ENCODE data around the gene DNAJC12.

DNA sequence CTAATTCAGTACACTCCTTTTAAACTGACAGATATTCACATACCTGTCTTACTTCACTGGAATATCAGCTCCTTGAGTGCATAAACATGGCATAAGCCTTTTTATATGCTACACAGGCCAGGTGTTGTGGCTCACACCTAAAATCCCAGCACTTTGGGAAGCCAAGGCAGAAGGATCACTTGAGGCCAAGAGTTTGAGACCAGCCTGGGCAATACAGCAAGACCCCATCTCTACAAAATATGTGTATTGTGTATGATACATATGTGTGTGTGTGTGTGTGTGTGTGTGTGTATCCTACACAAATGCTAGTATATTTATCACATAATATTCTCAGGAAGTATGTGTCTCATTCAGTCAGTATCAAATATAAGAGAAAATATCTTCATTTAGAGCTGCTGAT, 45.3 kb downstream of the DNAJC12 start:
- TF ChIP-seq, protein P1, sequence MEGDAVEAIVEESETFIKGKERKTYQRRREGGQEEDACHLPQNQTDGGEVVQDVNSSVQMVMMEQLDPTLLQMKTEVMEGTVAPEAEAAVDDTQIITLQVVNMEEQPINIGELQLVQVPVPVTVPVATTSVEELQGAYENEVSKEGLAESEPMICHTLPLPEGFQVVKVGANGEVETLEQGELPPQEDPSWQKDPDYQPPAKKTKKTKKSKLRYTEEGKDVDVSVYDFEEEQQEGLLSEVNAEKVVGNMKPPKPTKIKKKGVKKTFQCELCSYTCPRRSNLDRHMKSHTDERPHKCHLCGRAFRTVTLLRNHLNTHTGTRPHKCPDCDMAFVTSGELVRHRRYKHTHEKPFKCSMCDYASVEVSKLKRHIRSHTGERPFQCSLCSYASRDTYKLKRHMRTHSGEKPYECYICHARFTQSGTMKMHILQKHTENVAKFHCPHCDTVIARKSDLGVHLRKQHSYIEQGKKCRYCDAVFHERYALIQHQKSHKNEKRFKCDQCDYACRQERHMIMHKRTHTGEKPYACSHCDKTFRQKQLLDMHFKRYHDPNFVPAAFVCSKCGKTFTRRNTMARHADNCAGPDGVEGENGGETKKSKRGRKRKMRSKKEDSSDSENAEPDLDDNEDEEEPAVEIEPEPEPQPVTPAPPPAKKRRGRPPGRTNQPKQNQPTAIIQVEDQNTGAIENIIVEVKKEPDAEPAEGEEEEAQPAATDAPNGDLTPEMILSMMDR (conservative IDR thresholded peaks at IDR 0.05; ENCODE audit: low read length): no peak
- no peak for TF ChIP-seq EZH2phosphoT487 (IDR thresholded peaks at IDR 0.05; ENCODE audit: borderline replicate concordance)

Data from Loucy (cell line).